DMS153 treated with DMSO at 0.1 percent for 48 hours (cell line): Measurements from ENCODE around the gene OR1N1.
"Not testable (repeated sequence)": the region's sequence is repeated elsewhere in the genome, so short reads cannot be mapped to it uniquely, and the experiment has no call there.

ENCODE experiments used
- DNase-seq: peaks from one replicate; lab custom pipeline; 2025; ENCODE audit not compliant: unreplicated experiment; lab: John Stamatoyannopoulos, UW

Gene OR1N1

GRCh38 chr9:122527193-122527592 is at the start of gene OR1N1:
OR1N1 (minus strand) TSS chr9:122527293; CDS start chr9:122527293, 0 bp downstream.
- DNase-seq, result no peak

GRCh38 chr9:122572456-122572855 is 45.4 kb upstream of the OR1N1 start:
- no peak for DNase-seq

GRCh38 chr9:122567901-122568300 is 40.8 kb upstream of the OR1N1 start:
- no peak for DNase-seq

GRCh38 chr9:122562134-122562760 is 35.2 kb upstream of the OR1N1 start:
- no peak for DNase-seq

GRCh38 chr9:122561446-122561845 is 34.4 kb upstream of the OR1N1 start:
- no peak for DNase-seq

GRCh38 chr9:122552812-122553211 is 25.7 kb upstream of the OR1N1 start, which contains the start of gene OR1N2:
OR1N2 (plus strand) TSS chr9:122553112; CDS start chr9:122553212, 100 bp downstream.
- DNase-seq, result no peak

GRCh38 chr9:122551371-122551770 is 24.3 kb upstream of the OR1N1 start:
- DNase-seq, result no peak

- DNase-seq, result no peak
These were observed 19.1 kb upstream of the OR1N1 start for GRCh38 chr9:122546196-122546595.

GRCh38 chr9:122538757-122539156 is 11.7 kb upstream of the OR1N1 start:
- DNase-seq, result no peak

- not testable (repeated sequence) for DNase-seq
These were observed 10.0 kb upstream of the OR1N1 start for GRCh38 chr9:122537066-122537465.

GRCh38 chr9:122536134-122536533 is 9.0 kb upstream of the OR1N1 start:
- DNase-seq, result no peak

GRCh38 chr9:122531157-122531556 is 4.1 kb upstream of the OR1N1 start:
- not testable (repeated sequence) for DNase-seq

GRCh38 chr9:122526602-122527001 is 491 bp downstream of the OR1N1 start:
- DNase-seq, result no peak

- no peak for DNase-seq
These were observed 7.7 kb downstream of the OR1N1 start for GRCh38 chr9:122519376-122519775.

- DNase-seq, result no peak
These were observed 8.3 kb downstream of the OR1N1 start, which contains the start of gene OR1J4 for GRCh38 chr9:122518841-122519240. OR1J4 (plus strand) TSS chr9:122519141; CDS start chr9:122519141, 0 bp downstream.

GRCh38 chr9:122518226-122518625 is 8.9 kb downstream of the OR1N1 start:
- no peak for DNase-seq

- no peak for DNase-seq
These were observed 16.6 kb downstream of the OR1N1 start, which contains the start of gene OR1J2 for GRCh38 chr9:122510502-122510901. OR1J2 (plus strand) TSS chr9:122510802; CDS start chr9:122510802, 0 bp downstream.

- no peak for DNase-seq
These were observed 20.1 kb downstream of the OR1N1 start for GRCh38 chr9:122506964-122507363.

GRCh38 chr9:122498883-122499288 is 28.2 kb downstream of the OR1N1 start:
- DNase-seq, result no peak

GRCh38 chr9:122479062-122479461 is 48.0 kb downstream of the OR1N1 start:
- no peak for DNase-seq

GRCh38 chr9:122477826-122478225 is 49.3 kb downstream of the OR1N1 start, which contains the start of gene OR1J1:
OR1J1 (minus strand) TSS chr9:122477926; CDS start chr9:122477926, 0 bp downstream.
- DNase-seq, result no peak

- no peak for DNase-seq
These were observed 49.7 kb downstream of the OR1N1 start for GRCh38 chr9:122477346-122477745.
